Activated CD4-positive, CD25-positive, alpha-beta regulatory T cell treated with anti-CD3 and anti-CD28 coated beads, Interleukin-2, amount 50 U/mL, for 72 hours (primary cell): ENCODE measurements around the gene KDM7A.
"Not testable (repeated sequence)": the region's sequence is repeated elsewhere in the genome, so short reads cannot be mapped to it uniquely, and the experiment has no call there.

Experiments used
- DNase-seq: peaks from one replicate; pipeline ENCODE4 v3.0.0; 2021

Gene KDM7A

GRCh38 chr7:140156460-140157080, 20.2 kb downstream of the KDM7A start:
- no peak for DNase-seq

- DNase-seq, result no peak
Observed at GRCh38 chr7:140155428-140155827, 21.4 kb downstream of the KDM7A start.

- DNase-seq, result no peak
Observed at GRCh38 chr7:140153666-140154161, 23.1 kb downstream of the KDM7A start.

- no peak for DNase-seq
Observed at GRCh38 chr7:140146574-140146973, 30.2 kb downstream of the KDM7A start.

- no peak for DNase-seq
Observed at GRCh38 chr7:140145709-140146108, 31.1 kb downstream of the KDM7A start.

GRCh38 chr7:140144821-140145220, 32.0 kb downstream of the KDM7A start:
- no peak for DNase-seq

GRCh38 chr7:140143997-140144396, 32.8 kb downstream of the KDM7A start:
- DNase-seq, result no peak

GRCh38 chr7:140142031-140142430, 34.8 kb downstream of the KDM7A start:
- no peak for DNase-seq

- DNase-seq, result no peak
Observed at GRCh38 chr7:140141256-140141655, 35.5 kb downstream of the KDM7A start.

GRCh38 chr7:140137078-140137477, 39.7 kb downstream of the KDM7A start:
- DNase-seq, result no peak

GRCh38 chr7:140136073-140136472, 40.7 kb downstream of the KDM7A start:
- DNase-seq, result no peak

- DNase-seq, result no peak
Observed at GRCh38 chr7:140134039-140134438, 42.7 kb downstream of the KDM7A start.

- DNase-seq, result no peak
Observed at GRCh38 chr7:140127360-140128127, 49.2 kb downstream of the KDM7A start.

- DNase-seq, result no peak
Observed at GRCh38 chr7:140126435-140127034, 50.2 kb downstream of the KDM7A start.

- no peak for DNase-seq
Observed at GRCh38 chr7:140122965-140123364, 53.8 kb downstream of the KDM7A start.

- DNase-seq, result no peak
Observed at GRCh38 chr7:140121326-140121725, 55.5 kb downstream of the KDM7A start.

- not testable (repeated sequence) for DNase-seq
Observed at GRCh38 chr7:140114817-140115216, 62.0 kb downstream of the KDM7A start.

GRCh38 chr7:140108777-140109176, 68.0 kb downstream of the KDM7A start:
- not testable (repeated sequence) for DNase-seq

GRCh38 chr7:140096459-140096858, 80.3 kb downstream of the KDM7A start:
- no peak for DNase-seq

GRCh38 chr7:140093375-140093774, 83.4 kb downstream of the KDM7A start:
- DNase-seq, result no peak

- no peak for DNase-seq
Observed at GRCh38 chr7:140085447-140085846, 91.3 kb downstream of the KDM7A start.

- no peak for DNase-seq
Observed at GRCh38 chr7:140084972-140085371, 91.8 kb downstream of the KDM7A start.

- DNase-seq, result no peak
Observed at GRCh38 chr7:140084142-140084655, 92.6 kb downstream of the KDM7A start.

- no peak for DNase-seq
Observed at GRCh38 chr7:140082770-140083169, 94.0 kb downstream of the KDM7A start.
